GM12878 (cell line): ENCODE data around the gene ORAI1. TPM values are rescaled to one million over a fixed set of nuclear protein-coding genes. Genes with fewer than 3 reads are reported as not detected.
A peak's percentile ranks its signal among the peaks of the same experiment; 100 is the strongest.

Experiments used
- ATF2 ChIP-seq: IDR thresholded peaks from 2 replicates; pipeline ENCODE4 v1.6.1; 2012; ENCODE audit warnings: low read length, inconsistent platforms
- CBX3 ChIP-seq: fragments of 200-600 bp; sonication (generic); IDR thresholded peaks from 2 replicates; pipeline ENCODE4 v1.6.1; 2016; ENCODE audit warnings: low read depth, borderline replicate concordance
- CREM ChIP-seq: IDR thresholded peaks from 2 replicates; pipeline ENCODE4 v1.6.1; 2014; ENCODE audit warnings: antibody characterized with exemption, low read depth
- E2F8 ChIP-seq: fragments of 450-650 bp; IDR thresholded peaks from 2 replicates; pipeline ENCODE4 v1.6.1; 2018; ENCODE audit warnings: mild to moderate bottlenecking, low read depth, moderate library complexity; ENCODE audit not compliant: partially characterized antibody
- EZH2 ChIP-seq: IDR thresholded peaks from 2 replicates; pipeline ENCODE4 v1.6.1; 2012; ENCODE audit warnings: low read depth, mild to moderate bottlenecking, control low read depth, inconsistent platforms, low read length, borderline replicate concordance; ENCODE audit not compliant: control insufficient read depth
- GABPA ChIP-seq: IDR thresholded peaks from 2 replicates; pipeline ENCODE4 v1.6.1; 2014; ENCODE audit warnings: antibody characterized with exemption, low read depth, mild to moderate bottlenecking, inconsistent platforms
- MAX ChIP-seq: IDR thresholded peaks from 2 replicates; pipeline ENCODE4 v1.6.1; 2012; ENCODE audit warnings: low read depth, low read length, improper control_type of control experiment
- MEF2A ChIP-seq: IDR thresholded peaks from 2 replicates; pipeline ENCODE4 v1.6.1; 2011; ENCODE audit warnings: low read depth, mild to moderate bottlenecking, low read length, moderate library complexity; ENCODE audit not compliant: insufficient read depth
- MEF2B ChIP-seq: fragments of 450-650 bp; IDR thresholded peaks from 2 replicates; pipeline ENCODE4 v1.6.1; 2018; ENCODE audit warnings: mild to moderate bottlenecking, moderate library complexity; ENCODE audit not compliant: partially characterized antibody, poor library complexity, severe bottlenecking
- MLLT1 ChIP-seq: fragments of 450-650 bp; IDR thresholded peaks from 2 replicates; pipeline ENCODE4 v1.6.1; 2016; ENCODE audit warnings: mild to moderate bottlenecking
- MTA3 ChIP-seq: IDR thresholded peaks from 2 replicates; pipeline ENCODE4 v1.6.1; 2012; ENCODE audit warnings: low read length, inconsistent platforms, borderline replicate concordance
- NR2C1 ChIP-seq: fragments of 450-650 bp; IDR thresholded peaks from 2 replicates; pipeline ENCODE4 v1.6.1; 2017; ENCODE audit warnings: antibody characterized with exemption, mild to moderate bottlenecking, moderate library complexity
- PAX8 ChIP-seq: fragments of 450-650 bp; IDR thresholded peaks from 2 replicates; pipeline ENCODE4 v1.6.1; 2017; ENCODE audit warnings: mild to moderate bottlenecking, moderate library complexity
- POLR2A ChIP-seq: IDR thresholded peaks from 2 replicates; pipeline ENCODE4 v1.6.1; 2011; ENCODE audit warnings: low read depth, mild to moderate bottlenecking, low read length
- RCOR1 ChIP-seq: conservative IDR thresholded peaks from 2 replicates; pipeline ENCODE4 v1.6.1; 2012; ENCODE audit warnings: low read depth, low read length, improper control_type of control experiment
- RFX5 ChIP-seq: IDR thresholded peaks from 2 replicates; pipeline ENCODE4 v1.6.1; 2011; ENCODE audit warnings: low read depth, low read length, improper control_type of control experiment
- SUPT20H ChIP-seq: IDR thresholded peaks from 2 replicates; pipeline ENCODE4 v1.6.1; 2011; ENCODE audit warnings: low read depth, mild to moderate bottlenecking, low read length, moderate library complexity, borderline replicate concordance; ENCODE audit not compliant: control insufficient read depth
- SUZ12 ChIP-seq: fragments of 200-600 bp; sonication (generic); IDR thresholded peaks from one replicate; pipeline ENCODE4 v1.6.1; 2018; ENCODE audit warnings: antibody characterized with exemption, mild to moderate bottlenecking; ENCODE audit not compliant: unreplicated experiment
- TARDBP ChIP-seq: IDR thresholded peaks from 2 replicates; pipeline ENCODE4 v1.6.1; 2016; ENCODE audit warnings: borderline replicate concordance
- YY1 ChIP-seq: IDR thresholded peaks from 2 replicates; pipeline ENCODE4 v1.6.1; 2011; ENCODE audit warnings: low read depth, mild to moderate bottlenecking, low read length
- ZBTB4 ChIP-seq: fragments of 450-650 bp; formaldehyde crosslinking; IDR thresholded peaks from 2 replicates; pipeline ENCODE4 v1.4.0; 2022; ENCODE audit warnings: mild to moderate bottlenecking, moderate library complexity
- ZNF622 ChIP-seq: fragments of 450-650 bp; IDR thresholded peaks from 2 replicates; pipeline ENCODE4 v1.6.1; 2017; ENCODE audit warnings: mild to moderate bottlenecking, inconsistent platforms
- ZSCAN29 ChIP-seq: fragments of 450-650 bp; IDR thresholded peaks from 2 replicates; pipeline ENCODE4 v1.6.1; 2017; ENCODE audit warnings: mild to moderate bottlenecking, moderate library complexity
- polyA plus RNA-seq, 11 experiments: library from polyadenylated mRNA; depleted of rRNA in 4 of 11; unstranded in 6 of 11; stranded (reverse) in 5 of 11; fragments of >200 nt; fragmentation: Nextera tagmentation in 4 of 11; fragmentation: Illumina TruSeq in 1 of 11; extraction: Ambion mirVana in 4 of 11; extraction: Trizol in 1 of 11; gene quantifications; 1 replicate in 1 of 11; 2 replicates in 10 of 11; pipeline versions ENCODE4 v1.2.1 to v1.2.3, GENCODE V29; 2011 to 2016; ENCODE audit warnings: inconsistent platforms in 2 of 11, missing spikeins in 2 of 11, low read depth in 1 of 11
- total RNA-seq, 4 experiments: library from RNA; depleted of rRNA in 3 of 4; stranded (reverse); fragments of >200 nt in 3 of 4; fragmentation: Illumina TruSeq in 1 of 4; extraction: Trizol in 1 of 4; gene quantifications; 2 replicates each; pipeline versions ENCODE4 v1.2.1 to v1.2.3, GENCODE V29; 2013 to 2021

The ORAI1 gene
- total and polyA plus RNA-seq, 10 of the 15 experiments (the other 5 are each of a cell fraction or from before 2014, with no cell fraction given) = 5.5 to 33.1 (median 11.8) TPM

- TF ChIP-seq E2F8 = no peak
- no peak for TF ChIP-seq MLLT1
- no peak for TF ChIP-seq ZNF622
- no peak for TF ChIP-seq RCOR1
- TF ChIP-seq YY1 = no peak
- no peak for TF ChIP-seq EZH2
- no peak for TF ChIP-seq MEF2A
- TF ChIP-seq TARDBP = no peak
- no peak for TF ChIP-seq MAX
- no peak for TF ChIP-seq ZSCAN29
- TF ChIP-seq CREM = no peak
- no peak for TF ChIP-seq PAX8
- 0 out of 2 replicates have a peak, but pooled peaks have one; percentile 11 for TF ChIP-seq NR2C1
- peak; percentile 47; the same call in 1 of the 2 replicates for TF ChIP-seq MTA3
- TF ChIP-seq ATF2 = no peak
- no peak for TF ChIP-seq CBX3
- TF ChIP-seq SUZ12 = no peak
- no peak for TF ChIP-seq MEF2B
- no peak for TF ChIP-seq SUPT20H
- TF ChIP-seq RFX5 = no peak
- no peak for TF ChIP-seq ZBTB4 (CRISPR knock-in tag)
- TF ChIP-seq POLR2A = peak; percentile 71
- TF ChIP-seq GABPA = peak; percentile 48; the same call in 1 of the 2 replicates
Measured at GRCh38 chr12:121637231-121637914, 11.0 kb downstream of the ORAI1 start (continued).
